HK-2 (cell line): Measurements from ENCODE around the gene NEK7.

Experiments used
- DNase-seq: peaks from one replicate; pipeline ENCODE4 v3.0.0-alpha.2; 2018; ENCODE audit not compliant: unreplicated experiment

The NEK7 gene

GRCh38 chr1:198352975-198353695 lies 196.3 kb downstream of the NEK7 start:
- DNase-seq: no peak

- DNase-seq: no peak
These were observed 201.1 kb downstream of the NEK7 start for GRCh38 chr1:198357937-198358336.

- DNase-seq: no peak
These were observed 202.3 kb downstream of the NEK7 start for GRCh38 chr1:198359024-198359653.

- DNase-seq: no peak
These were observed 203.5 kb downstream of the NEK7 start for GRCh38 chr1:198360208-198360729.

GRCh38 chr1:198361237-198361767 lies 204.5 kb downstream of the NEK7 start:
- DNase-seq: no peak

- no peak for DNase-seq
These were observed 206.9 kb downstream of the NEK7 start for GRCh38 chr1:198363625-198364151.

- no peak for DNase-seq
These were observed 207.7 kb downstream of the NEK7 start for GRCh38 chr1:198364471-198364870.

GRCh38 chr1:198367296-198367695 lies 210.5 kb downstream of the NEK7 start:
- no peak for DNase-seq

GRCh38 chr1:198370996-198371395 lies 214.2 kb downstream of the NEK7 start:
- DNase-seq: no peak
